ENCODE results near the gene PPP1R16B.

PPP1R16B gene

GRCh38 chr20:38806855-38807655 lies 1.6 kb downstream of the PPP1R16B start:
- Histone ChIP-seq H3K9me3 (ENCODE audit: insufficient read depth, low read depth, low read length) (peaks cover 3% of the 10 kb centered on the region), H3K27me3 (ENCODE audit: insufficient read depth, low read length) (peaks cover 23% of the 10 kb centered on the region), H3K79me2 (ENCODE audit: control insufficient read depth, insufficient read depth, low read length, poor library complexity) (no peaks in the 10 kb centered on the region), H2BK120ac (ENCODE audit: insufficient read depth, low read length, poor library complexity) (no peak overlapping the region), H3K9ac (ENCODE audit: low read length) (no peak overlapping the region), H4K8ac (ENCODE audit: low read depth, low read length) (no peak overlapping the region), H3K4me2 (ENCODE audit: low read length) (peak overlapping the region; percentile 91), H3K14ac (ENCODE audit: low read length) (no peak overlapping the region), H2AK5ac (ENCODE audit: low read length) (no peak overlapping the region), H4K91ac (ENCODE audit: low read depth, low read length) (no peak overlapping the region), H3K4me1 (ENCODE audit: control insufficient read depth in 1 of 2, insufficient read depth in 2 of 2, low read length in 2 of 2) (peaks cover 7 to 13% of the 10 kb centered on the region in 2 experiments), H3K18ac (ENCODE audit: low read length) (no peak overlapping the region), H4K12ac (ENCODE audit: low read depth, low read length) (no peak overlapping the region), H3K36me3 (ENCODE audit: control insufficient read depth in 1 of 2, insufficient read depth in 2 of 2, low read length in 2 of 2) (no peaks in the 10 kb centered on the region), H2BK5ac (ENCODE audit: low read depth, low read length, poor library complexity) (no peak overlapping the region), H3K27ac (ENCODE audit: low read depth, low read length) (no peak overlapping the region), H3K4me3 (ENCODE audit: low read depth, low read length) (no peak overlapping the region), H2AFZ (ENCODE audit: insufficient read depth, low read length, poor library complexity) (no peak overlapping the region), H3K79me1 (ENCODE audit: low read length) (no peaks in the 10 kb centered on the region), H2BK12ac (ENCODE audit: low read length) (no peak overlapping the region), H3K4ac (ENCODE audit: low read depth, low read length) (no peak overlapping the region), H3K23ac (ENCODE audit: low read length) (no peak overlapping the region)
- WGBS (ENCODE audit: extremely low coverage, insufficient coverage, insufficient read length) = no CpG with 5 or more reads among the region's 32 CpGs
- DNase-seq = no peak

- Histone ChIP-seq H3K36me3 (ENCODE audit: control insufficient read depth in 1 of 2, insufficient read depth in 2 of 2, low read length in 2 of 2) (no peaks in the 10 kb centered on the region), H3K4me1 (ENCODE audit: control insufficient read depth in 1 of 2, insufficient read depth in 2 of 2, low read length in 2 of 2) (peaks cover 7 to 12% of the 10 kb centered on the region in 2 experiments), H3K79me2 (ENCODE audit: control insufficient read depth, insufficient read depth, low read length, poor library complexity) (no peaks in the 10 kb centered on the region), H3K9me3 (ENCODE audit: insufficient read depth, low read depth, low read length) (peaks cover 3% of the 10 kb centered on the region), H3K4me2 (ENCODE audit: low read length) (no peak overlapping the region), H3K4ac (ENCODE audit: low read depth, low read length) (no peak overlapping the region), H3K18ac (ENCODE audit: low read length) (no peak overlapping the region), H2BK120ac (ENCODE audit: insufficient read depth, low read length, poor library complexity) (no peak overlapping the region), H3K4me3 (ENCODE audit: low read depth, low read length) (no peak overlapping the region), H3K9ac (ENCODE audit: low read length) (no peak overlapping the region), H4K8ac (ENCODE audit: low read depth, low read length) (no peak overlapping the region), H4K12ac (ENCODE audit: low read depth, low read length) (no peak overlapping the region), H3K14ac (ENCODE audit: low read length) (no peak overlapping the region), H2AFZ (ENCODE audit: insufficient read depth, low read length, poor library complexity) (no peak overlapping the region), H4K91ac (ENCODE audit: low read depth, low read length) (no peak overlapping the region), H3K79me1 (ENCODE audit: low read length) (no peaks in the 10 kb centered on the region), H3K27me3 (ENCODE audit: insufficient read depth, low read length) (peaks cover 23% of the 10 kb centered on the region), H3K23ac (ENCODE audit: low read length) (no peak overlapping the region), H2AK5ac (ENCODE audit: low read length) (no peak overlapping the region), H2BK12ac (ENCODE audit: low read length) (no peak overlapping the region), H2BK5ac (ENCODE audit: low read depth, low read length, poor library complexity) (no peak overlapping the region), H3K27ac (ENCODE audit: low read depth, low read length) (no peak overlapping the region)
- no peak for DNase-seq
- WGBS (ENCODE audit: extremely low coverage, insufficient coverage, insufficient read length) = no CpG with 5 or more reads among the region's 6 CpGs
Observed at GRCh38 chr20:38809942-38810341, 4.4 kb downstream of the PPP1R16B start.

GRCh38 chr20:38810926-38811630 lies 5.6 kb downstream of the PPP1R16B start:
- H3K9me3 ChIP-seq (ENCODE audit: insufficient read depth, low read depth, low read length) = peaks cover 3% of the 10 kb centered on the region
- no peak overlapping the region for H4K8ac ChIP-seq (ENCODE audit: low read depth, low read length)
- no peak overlapping the region for H3K4ac ChIP-seq (ENCODE audit: low read depth, low read length)
- no peak overlapping the region for H3K18ac ChIP-seq (ENCODE audit: low read length)
- no peak overlapping the region for H4K12ac ChIP-seq (ENCODE audit: low read depth, low read length)
- H3K14ac ChIP-seq (ENCODE audit: low read length) = no peak overlapping the region
- no peak overlapping the region for H2AFZ ChIP-seq (ENCODE audit: insufficient read depth, low read length, poor library complexity)
- no peak overlapping the region for H3K9ac ChIP-seq (ENCODE audit: low read length)
- no peak overlapping the region for H4K91ac ChIP-seq (ENCODE audit: low read depth, low read length)
- no peaks in the 10 kb centered on the region for H3K36me3 ChIP-seq (ENCODE audit: control insufficient read depth in 1 of 2, insufficient read depth in 2 of 2, low read length in 2 of 2)
- H3K79me2 ChIP-seq (ENCODE audit: control insufficient read depth, insufficient read depth, low read length, poor library complexity) = no peaks in the 10 kb centered on the region
- H2BK12ac ChIP-seq (ENCODE audit: low read length) = no peak overlapping the region
- no peak overlapping the region for H3K4me2 ChIP-seq (ENCODE audit: low read length)
- peaks cover 18% of the 10 kb centered on the region for H3K27me3 ChIP-seq (ENCODE audit: insufficient read depth, low read length)
- no peak for DNase-seq
- no peak overlapping the region for H2AK5ac ChIP-seq (ENCODE audit: low read length)
- H3K4me1 ChIP-seq (ENCODE audit: control insufficient read depth in 1 of 2, insufficient read depth in 2 of 2, low read length in 2 of 2) = peaks cover under 1 to 2% of the 10 kb centered on the region in 2 experiments
- H3K4me3 ChIP-seq (ENCODE audit: low read depth, low read length) = no peak overlapping the region
- no peak overlapping the region for H3K23ac ChIP-seq (ENCODE audit: low read length)
- no peak overlapping the region for H2BK5ac ChIP-seq (ENCODE audit: low read depth, low read length, poor library complexity)
- H2BK120ac ChIP-seq (ENCODE audit: insufficient read depth, low read length, poor library complexity) = no peak overlapping the region
- H3K27ac ChIP-seq (ENCODE audit: low read depth, low read length) = no peak overlapping the region
- no peaks in the 10 kb centered on the region for H3K79me1 ChIP-seq (ENCODE audit: low read length)
- WGBS (ENCODE audit: extremely low coverage, insufficient coverage, insufficient read length) = no CpG with 5 or more reads among the region's 4 CpGs

- H3K36me3 ChIP-seq (ENCODE audit: control insufficient read depth in 1 of 2, insufficient read depth in 2 of 2, low read length in 2 of 2) = no peaks in the 10 kb centered on the region
- no peak overlapping the region for H3K9ac ChIP-seq (ENCODE audit: low read length)
- H4K8ac ChIP-seq (ENCODE audit: low read depth, low read length) = no peak overlapping the region
- no peak overlapping the region for H2AK5ac ChIP-seq (ENCODE audit: low read length)
- no peak overlapping the region for H2BK5ac ChIP-seq (ENCODE audit: low read depth, low read length, poor library complexity)
- H2AFZ ChIP-seq (ENCODE audit: insufficient read depth, low read length, poor library complexity) = no peak overlapping the region
- DNase-seq = no peak
- H3K9me3 ChIP-seq (ENCODE audit: insufficient read depth, low read depth, low read length) = peaks cover 3% of the 10 kb centered on the region
- H2BK120ac ChIP-seq (ENCODE audit: insufficient read depth, low read length, poor library complexity) = no peak overlapping the region
- no peak overlapping the region for H3K4me2 ChIP-seq (ENCODE audit: low read length)
- H2BK12ac ChIP-seq (ENCODE audit: low read length) = no peak overlapping the region
- no peak overlapping the region for H4K12ac ChIP-seq (ENCODE audit: low read depth, low read length)
- H3K4ac ChIP-seq (ENCODE audit: low read depth, low read length) = no peak overlapping the region
- H3K14ac ChIP-seq (ENCODE audit: low read length) = no peak overlapping the region
- no peaks in the 10 kb centered on the region for H3K79me1 ChIP-seq (ENCODE audit: low read length)
- H3K4me1 ChIP-seq (ENCODE audit: control insufficient read depth in 1 of 2, insufficient read depth in 2 of 2, low read length in 2 of 2) = no peaks in the 10 kb centered on the region
- peaks cover 11% of the 10 kb centered on the region for H3K27me3 ChIP-seq (ENCODE audit: insufficient read depth, low read length)
- H3K4me3 ChIP-seq (ENCODE audit: low read depth, low read length) = no peak overlapping the region
- H3K18ac ChIP-seq (ENCODE audit: low read length) = no peak overlapping the region
- no peaks in the 10 kb centered on the region for H3K79me2 ChIP-seq (ENCODE audit: control insufficient read depth, insufficient read depth, low read length, poor library complexity)
- WGBS (ENCODE audit: extremely low coverage, insufficient coverage, insufficient read length) = no CpG with 5 or more reads among the region's 4 CpGs
- no peak overlapping the region for H3K27ac ChIP-seq (ENCODE audit: low read depth, low read length)
- no peak overlapping the region for H3K23ac ChIP-seq (ENCODE audit: low read length)
- H4K91ac ChIP-seq (ENCODE audit: low read depth, low read length) = no peak overlapping the region
Observed at GRCh38 chr20:38811769-38812168, 6.3 kb downstream of the PPP1R16B start.

Measured in trophoblast cell (in vitro differentiated cells and primary cell).